ENCODE measurements around the gene FBXO24.

DNA sequence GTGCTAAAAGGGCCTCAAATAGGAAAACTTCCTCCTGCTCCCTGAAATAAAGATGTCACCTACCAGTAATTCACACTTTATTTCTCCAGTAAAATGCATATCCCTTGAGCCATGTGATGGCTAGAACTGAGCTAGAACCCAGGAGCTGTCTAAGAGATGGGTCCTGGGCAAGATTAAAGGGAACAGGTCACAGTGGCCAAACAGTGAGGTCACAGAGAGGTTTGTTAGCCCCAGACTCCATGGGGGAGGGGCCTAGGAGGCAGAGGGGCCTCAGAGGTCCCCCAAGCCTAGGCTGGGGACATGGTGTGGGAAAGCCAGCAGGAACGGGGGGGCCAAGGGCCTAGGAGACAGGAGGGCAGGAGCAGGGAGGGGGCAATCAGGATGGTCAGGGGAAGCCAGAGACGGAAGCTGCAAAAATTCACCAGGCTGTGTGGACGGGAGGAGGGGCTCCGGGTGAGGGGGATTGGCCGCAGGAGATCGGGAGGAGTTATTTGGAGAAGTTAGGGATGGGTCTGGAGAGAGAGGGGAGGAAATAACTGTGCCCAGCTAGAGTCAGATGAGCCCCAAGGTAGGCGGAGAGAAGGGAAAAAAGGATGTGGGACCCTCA, 3.3 kb downstream of the FBXO24 start:
- TF ChIP-seq, protein P1, sequence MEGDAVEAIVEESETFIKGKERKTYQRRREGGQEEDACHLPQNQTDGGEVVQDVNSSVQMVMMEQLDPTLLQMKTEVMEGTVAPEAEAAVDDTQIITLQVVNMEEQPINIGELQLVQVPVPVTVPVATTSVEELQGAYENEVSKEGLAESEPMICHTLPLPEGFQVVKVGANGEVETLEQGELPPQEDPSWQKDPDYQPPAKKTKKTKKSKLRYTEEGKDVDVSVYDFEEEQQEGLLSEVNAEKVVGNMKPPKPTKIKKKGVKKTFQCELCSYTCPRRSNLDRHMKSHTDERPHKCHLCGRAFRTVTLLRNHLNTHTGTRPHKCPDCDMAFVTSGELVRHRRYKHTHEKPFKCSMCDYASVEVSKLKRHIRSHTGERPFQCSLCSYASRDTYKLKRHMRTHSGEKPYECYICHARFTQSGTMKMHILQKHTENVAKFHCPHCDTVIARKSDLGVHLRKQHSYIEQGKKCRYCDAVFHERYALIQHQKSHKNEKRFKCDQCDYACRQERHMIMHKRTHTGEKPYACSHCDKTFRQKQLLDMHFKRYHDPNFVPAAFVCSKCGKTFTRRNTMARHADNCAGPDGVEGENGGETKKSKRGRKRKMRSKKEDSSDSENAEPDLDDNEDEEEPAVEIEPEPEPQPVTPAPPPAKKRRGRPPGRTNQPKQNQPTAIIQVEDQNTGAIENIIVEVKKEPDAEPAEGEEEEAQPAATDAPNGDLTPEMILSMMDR (IDR thresholded peaks at IDR 0.05): no peak
- TF ChIP-seq EP300 (IDR thresholded peaks at IDR 0.05): no peak

Measured in stomach (tissue), 4 donors.